K562 (cell line): ENCODE data around the gene NELL1. TPM values are rescaled to one million over a fixed set of nuclear protein-coding genes. Genes with fewer than 3 reads are reported as not detected.

ENCODE experiments used
- ATAC-seq: fragments of 200-7000 bp; cut with Tn5 transposase; 3 replicates; pipeline ENCODE4 v1.9.1; 2020; ENCODE audit warnings: moderate library complexity
- BruUV-seq: library from RNA; stranded (reverse); fragments of 400-500 nt; replicated peaks from 2 replicates; lab custom pipeline; 2021; lab: Mats Ljungman, UMichigan
- CTCF ChIA-PET: fragments of 300-600 bp; formaldehyde crosslinking; extraction: SDS; loops from one replicate; lab custom pipeline; 2021; ENCODE audit warnings: low intra/inter-chr PET ratio; lab: Yijun Ruan, JAX
- POLR2A ChIA-PET: fragments of 300-600, 350-650 bp; sonication (Branson Sonifier 250); formaldehyde crosslinking; extraction: SDS; loops from one replicate; lab custom pipeline; 2021; ENCODE audit warnings: antibody characterized with exemption, inconsistent platforms; lab: Yijun Ruan, JAX
- DNase-seq, 4 experiments: peaks; one replicate each; pipeline versions ENCODE4 v3.0.0 to v3.0.0-alpha.2; 2011 to 2018; ENCODE audit warnings: low spot score in 3 of 4, mixed read lengths in 3 of 4; ENCODE audit errors: extremely low read depth in 1 of 4
- FAIRE-seq: peaks from 2 replicates; lab custom pipeline; 2011; peaks lifted over from hg19 to GRCh38; lab: Jason Lieb, UNC
- H2AFZ ChIP-seq: 2 replicates; pipeline ENCODE4 v1.6.0; 2011; ENCODE audit warnings: low read depth, low read length, control low read depth, inconsistent platforms
- H3K27ac ChIP-seq: fragments of 200-600 bp; 3 replicates; pipeline ENCODE4 v1.8.0; 2011; ENCODE audit warnings: low read depth, mild to moderate bottlenecking, control low read depth, inconsistent platforms, low read length, moderate library complexity, mixed read lengths; ENCODE audit errors: extremely low read depth
- H3K27me3 ChIP-seq, 2 experiments: fragments of 300-600 bp in 1 of 2; 2 replicates in 1 of 2; 3 replicates in 1 of 2; pipeline versions ENCODE4 v1.6.0 to v1.8.0; 2011; ENCODE audit warnings: inconsistent platforms in 2 of 2, low read length in 2 of 2, mild to moderate bottlenecking in 1 of 2, mixed read lengths in 1 of 2, moderate library complexity in 1 of 2; ENCODE audit not compliant: control insufficient read depth in 2 of 2, insufficient read depth in 2 of 2
- H3K36me3 ChIP-seq: fragments of 300-600 bp; 3 replicates; pipeline ENCODE4 v1.8.0; 2011; ENCODE audit warnings: mild to moderate bottlenecking, low read length, inconsistent platforms; ENCODE audit not compliant: control insufficient read depth, insufficient read depth
- H3K4me1 ChIP-seq, 2 experiments: fragments of 200-600 bp in 1 of 2; replicated peaks in 1 of 2; 2 replicates in 1 of 2; 3 replicates in 1 of 2; pipeline versions ENCODE4 v1.5.1 to v1.8.0; 2011; ENCODE audit warnings: inconsistent platforms in 2 of 2, low read length in 2 of 2, mild to moderate bottlenecking in 1 of 2, mixed read lengths in 1 of 2, moderate library complexity in 1 of 2; ENCODE audit not compliant: control insufficient read depth in 2 of 2, insufficient read depth in 2 of 2
- H3K4me2 ChIP-seq: 2 replicates; pipeline ENCODE4 v1.6.1; 2011; ENCODE audit warnings: low read length, control low read depth, inconsistent platforms, mixed read lengths; ENCODE audit not compliant: insufficient read depth
- H3K4me3 ChIP-seq: fragments of 200-600 bp; sonication (generic), shearing (Covaris generic); 2 replicates; pipeline ENCODE4 v1.5.1; 2016; ENCODE audit warnings: control low read depth, inconsistent platforms
- H3K79me2 ChIP-seq: fragments of 200-600 bp; 3 replicates; pipeline ENCODE4 v1.8.0; 2011; ENCODE audit warnings: low read length, inconsistent platforms; ENCODE audit not compliant: control insufficient read depth, insufficient read depth
- H3K9ac ChIP-seq, 2 experiments: 2 replicates each; pipeline versions ENCODE4 v1.6.0 to v1.6.1; 2011; ENCODE audit warnings: low read depth in 2 of 2, low read length in 2 of 2, control low read depth in 1 of 2, inconsistent platforms in 1 of 2, mild to moderate bottlenecking in 1 of 2, mixed read lengths in 1 of 2; ENCODE audit not compliant: insufficient read depth in 1 of 2
- H3K9me1 ChIP-seq: one replicate; pipeline ENCODE4 v1.6.0; 2011; ENCODE audit warnings: inconsistent platforms, mild to moderate bottlenecking, low read length, moderate library complexity; ENCODE audit not compliant: control insufficient read depth, insufficient read depth
- H3K9me3 ChIP-seq: replicated peaks from 2 replicates; pipeline ENCODE4 v1.5.1; 2011; ENCODE audit warnings: low read depth, low read length, inconsistent platforms; ENCODE audit not compliant: control insufficient read depth, insufficient read depth
- H4K20me1 ChIP-seq: replicated peaks from 2 replicates; pipeline ENCODE4 v1.6.1; 2011; ENCODE audit warnings: low read length, inconsistent platforms, mixed read lengths; ENCODE audit not compliant: control insufficient read depth, insufficient read depth
- ATF1 ChIP-seq, 2 experiments: fragments of 450-650 bp in 1 of 2; IDR thresholded peaks; 2 replicates each; pipeline ENCODE4 v1.6.1; 2016; ENCODE audit warnings: missing compliant biosample characterization in 1 of 2, missing genetic modification characterization in 1 of 2
- ATF2 ChIP-seq: sonication (generic); formaldehyde crosslinking; IDR thresholded peaks from 2 replicates; pipeline ENCODE4 v1.8.1; 2022; ENCODE audit warnings: missing genetic modification reagents
- MEIS2 ChIP-seq: fragments of 450-650 bp; IDR thresholded peaks from 2 replicates; pipeline ENCODE4 v1.6.1; 2014; ENCODE audit warnings: mild to moderate bottlenecking; ENCODE audit not compliant: partially characterized antibody
- PCBP1 ChIP-seq: fragments of 200-400 bp; formaldehyde crosslinking; IDR thresholded peaks from 2 replicates; pipeline ENCODE4 v1.6.1; 2018; ENCODE audit warnings: mild to moderate bottlenecking, low read depth, low read length; ENCODE audit not compliant: poor library complexity, severe bottlenecking
- RBM22 ChIP-seq: fragments of 200-400 bp; formaldehyde crosslinking; IDR thresholded peaks from 2 replicates; pipeline ENCODE4 v1.6.1; 2018; ENCODE audit warnings: low read length, low read depth; ENCODE audit not compliant: poor library complexity, severe bottlenecking
- SRSF1 ChIP-seq: fragments of 200-400 bp; formaldehyde crosslinking; IDR thresholded peaks from 2 replicates; pipeline ENCODE4 v1.6.1; 2017; ENCODE audit warnings: mild to moderate bottlenecking, low read depth, low read length, moderate library complexity
- TRIM25 ChIP-seq: fragments of 450-650 bp; IDR thresholded peaks from 2 replicates; pipeline ENCODE4 v1.7.0; 2016; ENCODE audit warnings: borderline replicate concordance
- U2AF1 ChIP-seq: fragments of 200-400 bp; formaldehyde crosslinking; optimal IDR thresholded peaks from 2 replicates; pipeline ENCODE3; 2017; ENCODE audit warnings: mild to moderate bottlenecking, low read depth, low read length, moderate library complexity
- ZKSCAN1 ChIP-seq: fragments of 150-350 bp; IDR thresholded peaks from 2 replicates; pipeline ENCODE4 v1.6.1; 2016; ENCODE audit warnings: low read depth, low read length
- ZNF165 ChIP-seq: fragments of 250-450 bp; sonication (Bioruptor Pico); IDR thresholded peaks from 2 replicates; pipeline ENCODE4 v1.4.0; 2020; ENCODE audit warnings: borderline replicate concordance
- ZNF311 ChIP-seq: fragments of 250-450 bp; sonication (Bioruptor Pico); IDR thresholded peaks from 2 replicates; pipeline ENCODE4 v1.4.0; 2020; ENCODE audit warnings: mild to moderate bottlenecking, moderate library complexity
- ZNF444 ChIP-seq: fragments of 250-450 bp; sonication (Bioruptor Pico); IDR thresholded peaks from 2 replicates; pipeline ENCODE4 v1.4.0; 2020; ENCODE audit warnings: mild to moderate bottlenecking, moderate library complexity
- ZNF511 ChIP-seq: sonication (generic); formaldehyde crosslinking; IDR thresholded peaks from 2 replicates; pipeline ENCODE4 v1.8.0; 2022; ENCODE audit warnings: mild to moderate bottlenecking, missing genetic modification reagents
- ZNF780A ChIP-seq: fragments of 250-450 bp; sonication (Bioruptor Pico); IDR thresholded peaks from 2 replicates; pipeline ENCODE4 v1.5.0; 2021; ENCODE audit warnings: mild to moderate bottlenecking
- WGBS: fragments of 100-300 bp; shearing (Covaris generic); methylation state at CpG from one replicate; pipeline ENCODE4 v1.1.6; 2016; ENCODE audit warnings: low coverage, mixed read lengths; ENCODE audit not compliant: insufficient coverage; ENCODE audit errors: missing lambda C conversion rate; 5-methylcytosine and 5-hydroxymethylcytosine counted together
- in situ Hi-C: fragments of 300-500 bp; cut with MboI; formaldehyde crosslinking; loops from 4 replicates; pipeline ENCODE4 v1.15.0; 2018; ENCODE audit warnings: inconsistent platforms, mixed read lengths
- intact Hi-C: fragments of 100-400 bp; cut with micrococcal nuclease; formaldehyde crosslinking; loops from 2 replicates; pipeline ENCODE4 v1.14.2; 2022
- polyA plus RNA-seq, 8 experiments: library from polyadenylated mRNA; depleted of rRNA in 4 of 8; stranded (reverse) in 5 of 8; unstranded in 3 of 8; fragments of >200 nt; fragmentation: Nextera tagmentation in 2 of 8; fragmentation: Illumina TruSeq in 1 of 8; extraction: Ambion mirVana in 2 of 8; extraction: Trizol in 1 of 8; gene quantifications; 2 replicates each; pipeline versions ENCODE4 v1.2.1 to v1.2.3, GENCODE V29; 2011 to 2014; ENCODE audit warnings: inconsistent platforms in 1 of 8, missing spikeins in 1 of 8
- total RNA-seq, 7 experiments: library from RNA; depleted of rRNA in 6 of 7; stranded (reverse); fragments of >200 nt in 6 of 7; fragmentation: Illumina TruSeq in 2 of 7; extraction: Trizol in 2 of 7; gene quantifications; 2 replicates each; pipeline versions ENCODE4 v1.2.1 to v1.2.3, GENCODE V29; 2011 to 2021; ENCODE audit warnings: low replicate concordance in 1 of 7

NELL1 gene
- total and polyA plus RNA-seq, 9 of the 15 experiments (the other 6 are each of a cell fraction or from before 2014, with no cell fraction given) = not detected

DNA sequence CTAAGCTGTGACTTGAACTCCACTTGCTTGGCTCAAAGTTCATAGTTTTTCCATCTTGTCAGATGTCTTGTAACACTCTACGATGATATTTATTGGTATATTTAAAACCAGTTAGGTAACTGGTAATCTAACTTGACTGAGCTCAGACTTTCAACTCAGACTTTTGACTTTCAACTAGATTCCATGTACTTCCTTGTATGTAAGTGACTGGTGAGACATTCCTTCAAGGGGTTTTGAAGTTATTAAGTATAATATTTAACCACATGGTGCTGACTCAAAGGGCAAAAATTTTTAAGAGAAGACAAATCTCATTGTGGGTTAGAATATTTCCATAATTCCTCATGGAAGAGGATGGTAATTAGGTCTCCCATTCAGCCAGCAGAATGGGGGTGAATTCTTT lies 892.2 kb downstream of the NELL1 start:
- Histone ChIP-seq H3K4me1 (no peaks in the 10 kb centered on the region), H3K27me3 (no peaks in the 10 kb centered on the region), H3K4me2 (no peak overlapping the region), H3K4me3 (no peak overlapping the region), H3K36me3 (no peaks in the 10 kb centered on the region), H3K9me3 (no peaks in the 10 kb centered on the region), H3K27ac (no peak overlapping the region), H3K9me1 (no peaks in the 10 kb centered on the region), H3K79me2 (no peaks in the 10 kb centered on the region), H3K9ac (no peak overlapping the region), H2AFZ (no peak overlapping the region), H4K20me1 (no peaks in the 10 kb centered on the region)
- FAIRE-seq = no peak
- in situ Hi-C loops = no loop called here
- CTCF ChIA-PET = no interaction called here
- DNase-seq = no peak
- ATAC-seq = no peak
- intact Hi-C loops = no loop called here
- POLR2A ChIA-PET = no interaction called here
- no peak for TF ChIP-seq ZKSCAN1
- TF ChIP-seq ATF2 (CRISPR knock-in tag) = no peak
- BruUV-seq = no TSS peak
- 0% methylated on average over 1 of the region's 1 CpG for WGBS

DNA sequence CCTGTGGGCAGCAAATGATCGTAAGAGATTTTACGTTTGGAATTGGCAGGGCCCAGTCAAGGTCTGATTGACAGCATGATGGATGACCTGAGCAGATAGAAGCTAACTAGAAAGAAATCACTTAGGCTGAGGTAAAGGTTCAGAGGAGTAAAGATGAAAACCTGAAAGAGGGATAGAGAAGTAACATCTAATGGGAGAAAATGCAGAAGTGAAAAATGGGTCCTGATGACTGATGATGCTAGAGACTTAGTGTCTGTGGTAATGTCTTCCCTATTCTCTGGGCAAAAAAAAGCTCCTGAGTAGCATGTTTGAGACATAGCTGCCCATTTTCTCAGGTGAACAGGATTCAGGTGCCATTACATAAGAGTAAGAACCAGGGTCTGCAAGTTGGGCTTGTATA lies 894.7 kb downstream of the NELL1 start:
- no peaks in the 10 kb centered on the region for H3K4me1 ChIP-seq
- WGBS = 0% methylated on average over 2 of the region's 2 CpGs
- intact Hi-C loops = no loop called here
- in situ Hi-C loops = no loop called here
- no peak overlapping the region for H3K27ac ChIP-seq
- no TSS peak for BruUV-seq
- H3K9me1 ChIP-seq = no peaks in the 10 kb centered on the region
- no peak overlapping the region for H2AFZ ChIP-seq
- no peaks in the 10 kb centered on the region for H3K27me3 ChIP-seq
- no peak for FAIRE-seq
- no peaks in the 10 kb centered on the region for H4K20me1 ChIP-seq
- H3K9me3 ChIP-seq = no peaks in the 10 kb centered on the region
- H3K79me2 ChIP-seq = no peaks in the 10 kb centered on the region
- H3K36me3 ChIP-seq = no peaks in the 10 kb centered on the region
- no peak overlapping the region for H3K9ac ChIP-seq
- ATAC-seq = no peak
- H3K4me2 ChIP-seq = no peak overlapping the region
- DNase-seq = no peak
- no peak overlapping the region for H3K4me3 ChIP-seq
- ChIA-PET POLR2A (no interaction called here), CTCF (no interaction called here)
- TF ChIP-seq SRSF1 = no peak
- no peak for TF ChIP-seq ZNF311 (CRISPR knock-in tag)
- TF ChIP-seq RBM22 = no peak
- TF ChIP-seq ZNF444 (CRISPR knock-in tag) = no peak
- no peak for TF ChIP-seq TRIM25
- TF ChIP-seq ATF1 (CRISPR knock-in tag; IDR thresholded peaks at IDR 0.05) = no peak
- no peak for TF ChIP-seq ATF1 (tag; IDR thresholded peaks at IDR 0.05)
- no peak for TF ChIP-seq ZNF780A (CRISPR knock-in tag)
- TF ChIP-seq U2AF1 = no peak
- no peak for TF ChIP-seq PCBP1
- TF ChIP-seq ZNF511 = no peak
- no peak for TF ChIP-seq ZNF165 (CRISPR knock-in tag)
- TF ChIP-seq MEIS2 = no peak
